NCI-H2107 (cell line): ENCODE data around the gene CFD.
"Not testable (repeated sequence)": the region's sequence is repeated elsewhere in the genome, so short reads cannot be mapped to it uniquely, and the experiment has no call there.

ENCODE experiments used
- DNase-seq: peaks from one replicate; lab custom pipeline; 2025; lab: John Stamatoyannopoulos, UW

The CFD gene

GRCh38 chr19:852136-853013 lies 7.1 kb upstream of the CFD start, which contains the start of gene ELANE:
Gene ELANE (plus strand): TSS chr19:852303. CDS start chr19:852329, 26 bp downstream.
- DNase-seq, result no peak

GRCh38 chr19:853014-853585 lies 6.4 kb upstream of the CFD start:
- no peak for DNase-seq

GRCh38 chr19:853614-854220 lies 5.7 kb upstream of the CFD start:
- DNase-seq, result not testable (repeated sequence)

- DNase-seq, result no peak
Observed at GRCh38 chr19:854549-854948, 4.9 kb upstream of the CFD start.

- DNase-seq, result no peak
Observed at GRCh38 chr19:855142-855541, 4.3 kb upstream of the CFD start.

GRCh38 chr19:855566-856120 lies 3.8 kb upstream of the CFD start:
- no peak for DNase-seq

- no peak for DNase-seq
Observed at GRCh38 chr19:858284-858683, 1.2 kb upstream of the CFD start.

- no peak for DNase-seq
Observed at GRCh38 chr19:861141-861755, 1.8 kb downstream of the CFD start.

- DNase-seq, result peak; percentile 38
Observed at GRCh38 chr19:861756-862580, 2.5 kb downstream of the CFD start.

GRCh38 chr19:862581-863314 lies 3.3 kb downstream of the CFD start:
- no peak for DNase-seq

- DNase-seq, result no peak
Observed at GRCh38 chr19:863315-863620, 3.8 kb downstream of the CFD start.

GRCh38 chr19:866769-867300 lies 7.4 kb downstream of the CFD start:
- DNase-seq, result no peak

- no peak for DNase-seq
Observed at GRCh38 chr19:867301-867793, 7.9 kb downstream of the CFD start.

- no peak for DNase-seq
Observed at GRCh38 chr19:867855-868457, 8.5 kb downstream of the CFD start.

GRCh38 chr19:868458-869244 lies 9.2 kb downstream of the CFD start:
- no peak for DNase-seq

- no peak for DNase-seq
Observed at GRCh38 chr19:869245-870177, 10.0 kb downstream of the CFD start.

GRCh38 chr19:870314-870713 lies 10.8 kb downstream of the CFD start:
- no peak for DNase-seq

GRCh38 chr19:870963-871401 lies 11.5 kb downstream of the CFD start:
- no peak for DNase-seq
